Smooth muscle cell of the brain vasculature (primary cell): ENCODE results near the gene ARGLU1.
"Not testable (repeated sequence)": the region's sequence is repeated elsewhere in the genome, so short reads cannot be mapped to it uniquely, and the experiment has no call there.

ENCODE experiments used
- DNase-seq: peaks from one replicate; pipeline ENCODE4 v3.0.0-alpha.2; 2012; ENCODE audit warnings: low read depth, low spot score

The ARGLU1 gene, protein sequence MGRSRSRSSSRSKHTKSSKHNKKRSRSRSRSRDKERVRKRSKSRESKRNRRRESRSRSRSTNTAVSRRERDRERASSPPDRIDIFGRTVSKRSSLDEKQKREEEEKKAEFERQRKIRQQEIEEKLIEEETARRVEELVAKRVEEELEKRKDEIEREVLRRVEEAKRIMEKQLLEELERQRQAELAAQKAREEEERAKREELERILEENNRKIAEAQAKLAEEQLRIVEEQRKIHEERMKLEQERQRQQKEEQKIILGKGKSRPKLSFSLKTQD

DNA sequence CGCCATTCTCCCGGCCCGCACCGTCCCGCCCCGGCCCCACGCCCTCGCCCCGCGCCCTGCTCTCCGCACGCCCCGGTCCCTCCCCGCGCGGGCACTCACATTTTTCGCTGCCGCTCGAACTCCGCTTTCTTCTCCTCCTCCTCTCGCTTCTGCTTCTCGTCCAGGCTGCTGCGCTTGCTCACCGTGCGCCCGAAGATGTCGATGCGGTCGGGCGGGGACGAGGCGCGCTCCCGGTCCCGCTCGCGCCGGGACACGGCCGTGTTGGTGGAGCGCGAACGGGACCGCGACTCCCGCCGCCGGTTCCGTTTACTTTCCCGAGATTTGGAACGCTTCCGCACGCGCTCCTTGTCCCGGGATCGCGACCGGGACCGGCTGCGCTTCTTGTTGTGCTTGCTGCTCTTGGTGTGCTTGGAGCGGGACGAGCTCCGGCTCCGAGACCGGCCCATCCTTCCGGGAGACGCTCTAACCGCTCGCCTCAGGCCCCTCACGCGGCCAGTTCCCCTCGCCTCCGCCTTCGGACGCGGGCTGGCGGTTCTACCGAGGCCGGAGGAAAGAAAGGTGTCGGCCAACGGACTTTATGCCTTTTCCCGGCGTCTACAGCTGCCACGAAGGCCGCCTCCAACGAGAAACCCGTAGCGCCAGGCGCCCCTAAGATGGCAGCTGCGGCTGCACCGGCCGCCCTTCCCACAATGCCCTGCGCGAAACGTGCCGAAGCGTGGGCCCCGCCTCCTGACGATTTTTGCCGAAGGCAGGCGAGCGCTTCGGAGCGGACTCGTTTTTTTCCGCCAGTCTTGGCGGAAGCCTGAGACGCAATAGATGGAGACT lies at the start of gene ARGLU1:
Gene ARGLU1 (minus strand): TSS at position 664 of the 825 bp plus-strand sequence. CDS start 218 bp downstream, at position 446.
- DNase-seq, result peak; percentile 76

DNA sequence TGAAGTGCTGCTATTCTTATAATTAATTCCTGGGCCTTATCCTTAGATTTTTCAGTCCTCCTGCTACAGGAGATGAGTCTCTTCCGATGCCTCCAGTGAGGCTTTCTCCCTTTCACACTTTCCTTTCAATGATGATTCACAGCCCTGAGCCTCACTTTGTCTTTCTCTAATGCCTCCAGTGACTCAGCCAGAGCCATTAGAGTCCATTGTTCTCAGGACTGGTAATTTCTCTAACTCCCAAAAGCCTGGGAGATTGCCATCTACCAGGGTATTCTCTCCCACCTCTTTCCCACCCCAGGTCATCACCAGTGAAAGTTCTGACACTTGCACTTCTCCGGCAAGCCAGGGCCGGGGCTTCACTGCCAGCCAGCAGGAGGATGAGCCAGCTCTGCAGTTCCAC lies 49.6 kb upstream of the ARGLU1 start:
- DNase-seq, result no peak

DNA sequence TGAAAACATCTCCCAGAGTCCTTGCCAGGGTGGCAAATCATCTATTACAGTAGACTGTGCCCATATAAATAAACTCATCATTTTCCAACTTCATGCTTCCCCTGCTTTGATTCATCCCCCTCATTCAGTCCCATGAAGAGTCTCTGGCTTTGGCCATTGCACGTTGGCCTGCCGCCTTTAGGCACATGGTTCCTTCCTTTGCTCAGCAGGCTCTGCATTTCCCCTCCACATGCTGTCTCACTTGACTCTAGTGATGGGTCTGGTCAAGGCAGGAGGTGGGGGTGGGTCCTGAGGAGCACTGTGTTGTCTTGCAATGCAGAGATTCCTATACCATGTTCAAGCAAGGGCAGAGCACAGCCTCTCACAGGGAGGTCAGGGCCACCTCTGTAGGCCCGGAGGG lies 48.8 kb upstream of the ARGLU1 start:
- DNase-seq, result no peak

DNA sequence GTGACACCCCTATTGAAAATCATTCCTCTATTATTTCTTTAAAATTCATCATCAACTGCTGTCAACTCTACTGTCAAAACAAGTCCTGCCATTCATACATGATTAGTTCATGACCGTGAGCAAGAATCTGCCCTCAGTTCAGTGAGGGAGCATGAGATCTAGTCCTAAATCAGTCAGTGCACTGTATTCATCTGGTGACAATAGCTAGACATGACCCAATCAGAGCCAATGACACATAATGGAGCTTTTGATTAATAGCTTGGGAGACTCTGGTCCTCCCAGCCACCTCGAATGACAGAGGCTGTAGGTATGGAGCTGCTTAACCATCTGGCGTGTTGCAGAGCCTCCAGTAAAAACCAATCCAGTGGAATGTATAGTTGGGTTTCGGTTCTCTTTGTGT lies 46.9 kb upstream of the ARGLU1 start:
- DNase-seq, result no peak

DNA sequence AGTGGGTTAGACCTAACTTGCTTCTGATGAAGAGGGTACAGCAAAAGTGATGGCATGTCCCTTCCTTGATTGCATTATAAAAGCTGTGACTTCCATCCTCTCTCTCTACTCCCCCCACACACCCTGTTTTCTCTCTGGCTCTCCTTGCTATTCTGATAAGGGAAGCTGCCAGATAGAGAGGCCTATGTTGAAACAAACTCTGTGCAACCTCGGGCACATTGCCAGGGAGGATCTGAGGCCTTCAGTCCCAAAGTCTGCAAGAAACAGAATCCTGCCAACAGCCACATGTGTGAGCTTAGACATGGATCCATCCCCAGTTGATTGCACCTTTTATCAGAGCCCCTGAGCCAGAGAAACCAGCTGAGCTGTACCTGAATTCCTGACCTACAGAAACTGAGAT lies 44.8 kb upstream of the ARGLU1 start:
- DNase-seq, result no peak

DNA sequence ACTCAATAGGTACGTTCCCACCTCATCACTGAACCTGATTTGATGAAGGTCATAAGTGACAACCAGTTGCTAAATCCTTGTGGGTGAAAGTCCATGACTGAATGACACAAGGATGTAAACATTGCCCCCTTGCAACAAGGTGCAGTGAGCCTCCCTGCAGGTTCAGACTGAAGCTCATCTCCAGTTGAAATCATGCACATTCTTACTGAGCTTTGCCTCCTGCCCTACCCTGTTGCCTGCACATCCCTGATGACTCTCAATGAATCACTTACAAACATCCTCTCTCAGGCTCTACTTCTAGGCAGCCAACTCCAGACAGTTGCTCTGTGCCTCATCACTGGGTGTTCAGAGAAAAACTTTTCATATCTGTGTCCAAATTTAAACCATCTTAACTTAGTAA lies 42.5 kb upstream of the ARGLU1 start:
- DNase-seq, result no peak

DNA sequence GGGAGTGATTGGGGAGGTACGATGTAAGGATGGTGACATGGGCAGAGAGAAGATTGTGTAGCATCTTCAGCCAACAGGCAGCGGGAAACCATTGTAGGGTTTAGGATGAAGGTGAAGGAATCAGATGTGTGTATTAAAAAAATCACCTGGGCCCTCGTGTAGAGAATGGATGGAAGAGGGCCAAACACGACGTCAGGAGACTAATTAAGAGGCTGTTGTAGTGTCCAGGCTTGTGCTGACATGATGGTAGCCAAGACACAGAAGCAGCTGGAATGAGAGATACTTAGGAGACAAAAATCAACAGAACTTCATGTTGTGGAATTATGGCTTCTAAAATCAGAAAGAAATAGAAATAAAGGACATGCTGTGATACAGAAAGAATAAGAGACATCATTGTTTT lies 41.2 kb upstream of the ARGLU1 start:
- DNase-seq, result no peak

DNA sequence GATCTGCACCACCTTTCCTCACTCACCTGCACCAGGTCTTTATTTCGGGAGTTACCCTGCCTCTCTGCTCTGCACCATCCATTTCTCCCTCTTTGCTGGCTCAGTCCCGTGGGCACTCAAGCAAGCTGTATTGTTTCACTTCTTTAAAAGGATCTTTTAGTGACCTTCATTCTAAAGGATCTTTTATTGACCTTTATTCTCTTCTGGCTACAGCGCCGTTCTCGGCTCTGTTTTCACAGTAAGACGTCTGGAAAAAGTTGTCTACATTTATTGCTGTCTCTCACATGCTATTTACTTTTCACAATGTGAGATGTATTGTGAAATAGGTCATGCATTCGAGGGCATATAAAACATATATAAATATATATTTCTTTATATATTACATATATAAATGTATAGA lies 35.6 kb upstream of the ARGLU1 start:
- no peak for DNase-seq

DNA sequence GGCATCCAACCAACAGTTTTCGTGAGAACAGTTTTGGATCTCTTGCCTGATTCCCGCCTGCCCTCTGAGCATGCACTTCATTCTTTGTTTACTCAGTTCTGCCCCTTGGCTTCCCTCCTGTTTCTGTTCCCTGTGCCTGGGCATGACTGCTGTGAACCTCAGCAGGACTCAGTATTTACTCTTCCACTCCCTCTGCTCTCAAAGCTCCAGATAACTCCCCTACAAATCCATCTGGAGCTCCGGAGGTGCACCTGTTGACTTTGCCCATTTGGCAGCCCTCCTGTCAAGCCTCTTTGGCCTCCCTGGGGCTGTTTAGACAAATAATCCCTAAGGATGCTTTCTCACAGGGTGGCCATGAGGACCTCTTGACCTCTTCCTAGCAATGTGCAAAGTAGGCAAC lies 34.2 kb upstream of the ARGLU1 start:
- no peak for DNase-seq

DNA sequence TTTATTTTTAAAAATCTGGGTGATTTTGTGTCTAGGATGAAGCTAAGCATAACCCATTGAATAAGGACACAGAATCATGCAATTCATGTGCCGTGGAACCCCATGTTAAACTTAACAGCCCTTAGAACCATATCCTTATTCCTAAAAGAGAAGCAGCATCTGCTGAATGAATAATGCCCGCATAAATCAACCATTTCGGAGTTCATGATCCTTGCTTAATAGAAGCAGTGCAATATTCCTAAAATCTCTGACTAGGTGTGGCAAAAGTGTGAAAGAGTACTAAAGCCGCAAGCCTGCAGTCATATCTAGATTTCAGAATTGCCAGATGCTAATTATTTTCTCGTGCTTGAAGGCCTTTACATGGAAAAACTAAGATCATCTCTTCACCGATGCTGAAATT lies 33.6 kb upstream of the ARGLU1 start:
- no peak for DNase-seq

DNA sequence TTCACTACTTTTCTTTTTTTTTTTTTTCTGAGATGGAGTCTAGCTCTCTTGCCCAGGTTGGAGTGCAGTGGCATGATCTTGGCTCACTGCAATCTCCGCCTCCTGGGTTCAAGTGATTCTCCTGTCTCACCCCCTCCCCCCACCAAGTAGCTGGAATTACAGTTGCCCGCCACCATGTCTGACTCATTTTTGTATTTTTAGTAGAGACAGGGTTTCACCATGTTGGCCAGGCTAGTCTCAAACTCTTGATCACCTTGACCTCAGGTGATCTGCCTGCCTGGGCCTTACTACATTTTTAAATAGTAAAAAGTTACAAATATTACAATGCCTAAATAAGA lies 32.8 kb upstream of the ARGLU1 start:
- DNase-seq, result not testable (repeated sequence)

DNA sequence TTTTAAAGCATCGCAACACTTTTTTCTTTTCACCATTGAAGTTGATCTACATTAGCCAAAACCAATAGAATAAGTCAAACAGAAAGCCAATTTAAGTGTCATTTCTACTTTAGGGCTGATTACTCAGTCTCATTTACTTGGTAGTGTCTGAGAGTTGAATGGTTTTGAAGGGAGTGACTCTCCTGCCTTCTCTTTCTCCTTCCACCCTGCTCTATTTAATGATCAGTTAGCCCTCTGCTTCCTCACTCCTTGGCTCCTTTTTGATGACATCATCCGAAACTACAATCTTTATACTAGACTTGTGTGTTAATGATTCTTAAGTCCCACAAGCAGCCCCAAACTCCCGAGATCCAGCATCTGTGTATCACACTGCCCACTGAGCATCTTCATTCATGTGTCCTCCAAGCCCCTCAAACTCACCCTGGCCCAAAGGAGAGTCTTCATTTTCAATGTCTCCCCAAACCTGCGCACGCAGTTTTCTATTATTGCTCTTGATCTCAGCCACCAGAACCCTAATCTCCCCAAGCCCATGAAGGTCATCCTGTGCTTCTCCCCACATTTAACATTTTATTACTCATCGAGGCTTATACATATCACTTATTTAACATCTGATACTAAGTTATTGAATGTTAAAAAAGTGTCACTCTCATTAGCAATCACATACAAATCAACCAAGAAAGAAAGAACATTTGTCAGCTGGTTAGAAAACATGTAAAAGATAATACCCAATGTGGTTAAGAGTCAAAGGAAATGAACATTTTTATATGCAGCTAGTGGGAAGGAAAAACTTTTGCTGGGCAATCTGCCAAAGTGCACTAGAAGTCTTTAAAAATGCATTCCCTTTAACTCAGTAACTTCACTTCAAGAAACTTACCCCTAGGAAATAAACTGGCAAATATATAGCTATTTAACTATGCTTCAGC lies 32.2 kb upstream of the ARGLU1 start:
- DNase-seq, result peak; percentile 70

DNA sequence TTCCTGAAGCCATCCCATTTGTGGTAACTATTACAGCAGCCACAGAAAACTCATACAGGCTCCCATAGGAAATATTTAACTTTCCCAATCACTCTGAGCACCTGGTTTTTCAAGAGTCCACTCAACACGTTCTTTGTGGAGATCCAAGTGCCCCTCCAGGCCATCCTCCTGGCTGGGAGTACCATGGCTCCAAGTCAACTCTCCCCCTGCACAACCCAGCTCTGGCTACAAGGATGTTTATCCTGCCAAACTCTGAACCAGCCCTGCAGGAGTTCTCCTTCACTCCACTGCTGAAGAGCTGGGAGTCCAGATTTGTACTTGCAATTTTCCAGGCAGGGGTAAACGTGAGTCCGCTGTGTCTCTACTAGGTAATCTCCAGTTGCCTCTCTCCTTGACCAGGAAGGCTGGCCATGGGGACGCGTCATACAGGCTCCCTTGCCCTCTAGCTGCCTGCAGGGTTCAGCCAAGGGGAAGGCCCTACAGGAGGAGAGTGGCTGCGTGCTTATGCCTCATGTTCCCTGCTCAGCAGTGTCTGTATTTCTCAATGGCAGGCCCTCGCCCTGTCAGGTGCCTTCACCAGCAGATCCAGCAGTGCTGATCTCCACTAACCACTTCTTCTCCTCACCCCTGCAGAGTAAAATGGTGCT lies 29.9 kb upstream of the ARGLU1 start:
- no peak for DNase-seq

DNA sequence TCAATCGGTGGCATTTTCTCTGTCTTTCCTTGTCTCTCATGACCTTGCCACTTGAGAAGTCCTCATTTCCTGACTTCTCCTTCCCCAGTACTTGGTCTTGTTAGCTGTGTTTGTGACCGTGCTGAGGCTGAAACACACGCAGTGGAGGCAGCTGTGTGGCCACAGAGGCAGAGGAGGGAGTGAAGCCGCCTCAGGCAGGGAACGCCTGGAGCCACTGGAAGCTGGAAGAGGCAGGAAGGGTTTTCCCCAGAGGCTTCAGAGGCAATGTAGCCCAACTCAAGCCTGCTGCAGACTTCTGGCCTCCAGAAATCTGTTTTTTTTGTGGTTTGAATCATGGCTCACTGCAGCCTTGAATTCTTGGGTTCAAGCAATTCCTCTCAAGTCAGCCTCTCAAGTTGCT lies 29.2 kb upstream of the ARGLU1 start:
- no peak for DNase-seq

DNA sequence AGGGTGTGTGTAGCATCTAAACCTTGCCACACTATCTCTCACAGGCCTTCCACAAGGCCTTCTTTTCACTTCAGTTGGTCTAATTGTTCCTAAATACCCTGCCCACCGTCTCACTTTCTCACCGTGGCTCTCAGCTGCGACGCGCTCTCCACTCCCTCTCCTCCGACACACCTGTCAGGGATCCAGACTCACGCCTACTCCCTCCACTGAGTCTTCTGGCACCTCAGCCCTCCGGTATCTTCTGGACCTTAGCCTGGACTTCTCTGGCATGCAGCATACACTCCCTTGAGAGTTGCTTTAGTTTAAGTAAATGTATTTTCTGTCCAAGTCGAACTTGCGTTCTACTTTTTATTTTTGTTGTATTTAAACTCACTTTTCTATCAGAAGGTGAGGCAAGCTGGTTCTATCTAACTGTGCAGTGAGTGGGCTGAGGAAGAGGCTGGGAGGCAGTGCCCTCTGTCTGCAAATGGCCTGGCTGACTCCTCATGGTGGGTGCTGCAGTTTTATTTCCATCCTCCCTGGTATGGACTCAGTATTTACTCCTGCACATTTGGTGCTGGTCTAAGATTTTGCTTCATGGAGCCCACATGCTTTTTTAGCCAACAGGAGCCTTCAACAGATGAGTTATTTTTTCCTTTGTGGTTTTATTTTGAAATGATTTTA lies 28.5 kb upstream of the ARGLU1 start:
- DNase-seq, result no peak

DNA sequence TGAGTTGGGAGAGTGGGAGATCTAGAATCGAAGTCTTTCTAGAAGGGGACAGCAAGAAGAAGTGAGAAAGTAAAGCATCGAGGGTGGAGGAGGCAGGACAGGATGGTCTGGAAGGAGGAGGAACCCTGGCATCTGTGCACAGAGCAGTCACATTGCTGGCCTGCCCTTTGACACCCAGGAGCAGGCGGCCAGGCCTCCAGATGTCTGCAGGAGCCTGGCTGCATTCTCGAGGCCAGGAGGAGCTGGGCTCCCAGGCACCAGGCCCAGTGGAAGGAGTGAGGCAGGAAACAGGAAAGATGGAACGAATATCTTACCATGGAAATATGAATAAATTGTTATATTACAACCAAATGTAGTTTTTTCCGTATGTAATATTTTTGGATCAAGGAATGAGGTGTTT lies 27.7 kb upstream of the ARGLU1 start:
- DNase-seq, result no peak

DNA sequence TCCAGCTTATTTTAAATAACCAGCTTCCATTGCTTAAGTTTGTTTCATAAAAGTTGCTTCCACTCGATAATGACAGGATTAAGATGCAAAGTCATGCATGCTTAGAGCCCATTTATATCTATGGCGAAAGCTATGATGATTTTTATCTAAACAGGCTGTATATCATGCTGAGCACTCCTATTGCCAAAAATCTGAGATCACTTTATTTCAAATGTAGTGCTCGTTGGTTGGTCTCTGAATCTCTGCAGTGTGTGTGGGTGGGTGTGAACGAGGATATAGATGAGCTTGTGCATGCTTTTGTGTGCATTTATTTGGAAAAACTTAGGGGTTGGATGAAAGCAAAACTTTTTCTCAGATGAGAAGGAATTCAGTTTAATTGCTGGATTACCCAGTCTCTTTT lies 27.0 kb upstream of the ARGLU1 start:
- DNase-seq, result no peak

DNA sequence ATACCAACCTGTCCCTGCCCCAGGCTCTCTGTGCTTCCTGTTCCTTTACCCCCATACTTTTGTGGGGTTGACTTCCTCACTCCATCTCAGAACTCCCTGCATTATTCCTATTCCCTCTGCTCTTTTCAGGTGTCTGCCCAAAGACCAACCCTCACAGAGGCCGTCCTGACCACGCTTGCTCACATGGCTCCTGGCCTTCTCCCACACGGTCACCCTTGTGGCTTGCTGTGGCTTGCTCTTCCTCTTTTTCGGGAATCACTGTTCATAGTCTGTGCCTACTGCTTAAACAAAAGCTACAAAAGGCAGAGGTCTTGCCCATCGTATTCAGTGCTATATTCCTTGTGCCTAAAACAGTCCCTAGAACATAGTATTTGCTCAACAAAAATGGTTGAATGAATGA lies 25.2 kb upstream of the ARGLU1 start:
- no peak for DNase-seq

DNA sequence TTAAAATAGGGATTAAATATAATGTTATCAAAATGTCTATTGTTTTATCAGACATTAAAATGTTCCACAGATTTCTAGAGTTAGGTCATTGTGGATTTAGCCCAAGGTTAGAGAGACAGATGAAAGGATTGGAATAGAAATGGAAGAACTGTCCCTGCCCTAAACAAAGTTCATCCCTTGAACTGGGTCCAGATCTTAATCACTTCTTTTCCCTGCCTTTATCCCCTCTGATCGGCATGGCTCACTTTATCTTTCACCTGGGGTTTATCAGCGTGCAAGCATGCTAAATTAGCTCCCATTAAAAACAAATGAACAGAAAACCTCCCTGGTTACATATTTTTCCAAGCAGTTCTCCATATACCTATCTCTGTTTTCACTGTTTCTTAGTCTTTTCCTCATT lies 23.4 kb upstream of the ARGLU1 start:
- DNase-seq, result no peak

DNA sequence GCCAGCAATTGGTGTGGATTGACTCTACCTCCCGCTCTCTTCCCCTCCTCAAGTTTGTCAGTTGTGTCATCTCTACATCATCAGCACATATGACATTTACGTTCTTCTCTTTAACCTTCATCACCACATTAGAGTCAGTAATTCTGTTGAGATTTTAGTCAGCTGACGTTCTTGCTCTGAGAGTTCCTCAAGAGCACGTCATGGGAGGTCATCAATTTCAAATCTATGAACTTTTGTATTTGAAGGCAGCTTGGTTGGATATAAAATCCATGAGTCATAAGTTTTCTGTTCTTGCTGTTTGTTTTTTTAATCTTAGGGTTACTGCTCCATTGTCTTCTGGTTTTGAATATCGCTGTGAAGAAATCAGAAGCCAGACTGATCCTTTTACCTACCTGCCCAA lies 21.8 kb upstream of the ARGLU1 start:
- peak; percentile 55 for DNase-seq

DNA sequence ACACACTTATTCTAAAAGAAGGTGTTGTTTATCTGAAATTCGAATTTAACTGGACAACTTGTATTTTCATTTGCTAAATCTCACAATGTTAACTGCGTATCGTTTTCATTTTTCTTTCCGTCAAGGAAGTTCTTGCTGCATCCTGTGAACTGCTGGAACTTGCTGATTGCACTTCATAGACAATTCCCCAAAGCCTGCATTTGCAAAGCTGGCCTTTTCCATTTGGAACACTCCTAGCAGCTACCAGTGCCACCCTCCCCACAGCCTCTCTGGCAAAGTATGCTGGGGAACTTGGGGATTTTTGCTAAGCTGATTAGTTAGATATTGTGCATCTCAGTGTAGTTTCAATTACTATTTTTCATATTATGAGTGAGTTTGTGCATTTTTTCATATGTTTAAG lies 20.4 kb upstream of the ARGLU1 start:
- no peak for DNase-seq
